Naive thymus-derived CD4-positive, alpha-beta T cell (primary cell): ENCODE data around the gene IQGAP2. TPM values are rescaled to one million over a fixed set of nuclear protein-coding genes. Genes with fewer than 3 reads are reported as not detected.

ENCODE experiments used
- ATAC-seq: fragments of 150-1000 bp; cut with Tn5 transposase; 2 replicates; pipeline ENCODE4 v1.10.0; 2021; ENCODE audit warnings: mild to moderate bottlenecking, moderate library complexity
- CTCF ChIA-PET: fragments of 350-600 bp; sonication (Branson Sonifier 250); formaldehyde crosslinking; loops from one replicate; lab custom pipeline; 2021; ENCODE audit warnings: antibody characterized with exemption; lab: Charles Lee
- POLR2A ChIA-PET: fragments of 350-600 bp; sonication (Branson Sonifier 250); formaldehyde crosslinking; loops from one replicate; lab custom pipeline; 2021; ENCODE audit warnings: antibody characterized with exemption, inconsistent platforms; lab: Charles Lee
- DNase-seq, 9 donors: peaks; one replicate each; pipeline versions ENCODE4 v3.0.0 to v3.0.0-alpha.2; 2020 to 2022; ENCODE audit warnings: mixed read lengths in 1 of 9
- H3K27ac ChIP-seq: one replicate; pipeline ENCODE4 v1.7.0; 2013; ENCODE audit warnings: mild to moderate bottlenecking, low read depth, low read length, moderate library complexity
- H3K27me3 ChIP-seq, 2 donors: one replicate each; pipeline ENCODE4 v1.7.0; 2013; ENCODE audit warnings: low read length in 2 of 2, mild to moderate bottlenecking in 2 of 2, moderate library complexity in 2 of 2; ENCODE audit not compliant: control insufficient read depth in 2 of 2, insufficient read depth in 2 of 2
- H3K36me3 ChIP-seq, 3 experiments: 1 replicate in 2 of 3; 2 replicates in 1 of 3; pipeline ENCODE4 v1.7.0; 2013; ENCODE audit warnings: low read length in 3 of 3, mild to moderate bottlenecking in 3 of 3, moderate library complexity in 1 of 3; ENCODE audit not compliant: insufficient read depth in 3 of 3, control insufficient read depth in 2 of 3
- H3K4me1 ChIP-seq, 2 donors: one replicate each; pipeline ENCODE4 v1.7.0; 2013; ENCODE audit warnings: low read length in 2 of 2, mild to moderate bottlenecking in 2 of 2, moderate library complexity in 1 of 2; ENCODE audit not compliant: control insufficient read depth in 2 of 2, insufficient read depth in 2 of 2
- H3K4me3 ChIP-seq: 2 replicates; pipeline ENCODE4 v1.7.0; 2013; ENCODE audit warnings: mild to moderate bottlenecking, low read length
- H3K9me3 ChIP-seq, 3 experiments: 1 replicate in 2 of 3; 2 replicates in 1 of 3; pipeline ENCODE4 v1.7.0; 2013; ENCODE audit warnings: low read length in 3 of 3; ENCODE audit not compliant: control insufficient read depth in 2 of 3
- H3K27ac Mint-ChIP-seq, 9 donors: one replicate each; pipeline ENCODE4 v1.8.0; 2020 to 2022; ENCODE audit warnings: mixed read lengths in 9 of 9, mild to moderate bottlenecking in 8 of 9, moderate library complexity in 5 of 9, inconsistent platforms in 2 of 9
- H3K27me3 Mint-ChIP-seq, 5 donors: one replicate each; pipeline ENCODE4 v1.8.0; 2021 to 2022; ENCODE audit warnings: mixed read lengths in 5 of 5, mild to moderate bottlenecking in 1 of 5
- H3K36me3 Mint-ChIP-seq, 5 donors: one replicate each; pipeline ENCODE4 v1.8.0; 2020 to 2022; ENCODE audit warnings: mixed read lengths in 5 of 5, mild to moderate bottlenecking in 3 of 5, inconsistent platforms in 1 of 5
- H3K4me1 Mint-ChIP-seq, 7 donors: one replicate each; pipeline ENCODE4 v1.8.0; 2020 to 2022; ENCODE audit warnings: mixed read lengths in 7 of 7, mild to moderate bottlenecking in 3 of 7, inconsistent platforms in 1 of 7
- H3K4me3 Mint-ChIP-seq, 10 donors: one replicate each; pipeline ENCODE4 v1.8.0; 2020 to 2022; ENCODE audit warnings: mild to moderate bottlenecking in 10 of 10, mixed read lengths in 10 of 10, moderate library complexity in 6 of 10, inconsistent platforms in 2 of 10
- H3K9me3 Mint-ChIP-seq, 11 donors: one replicate each; pipeline ENCODE4 v1.8.0; 2020 to 2022; ENCODE audit warnings: mixed read lengths in 11 of 11, mild to moderate bottlenecking in 4 of 11, inconsistent platforms in 1 of 11, moderate library complexity in 1 of 11
- intact Hi-C, 2 donors: fragments of 100-400 bp; cut with micrococcal nuclease; formaldehyde crosslinking; loops; one replicate each; pipeline ENCODE4 v1.15.1; 2023
- polyA plus RNA-seq, 2 donors: library from polyadenylated mRNA; unstranded; fragments of 300-500 nt; fragmentation: Illumina TruSeq; gene quantifications; one replicate each; pipeline ENCODE4 v1.2.3, GENCODE V29; 2021
- total RNA-seq, 6 experiments: library from RNA in 5 of 6; stranded (reverse) in 5 of 6; gene quantifications; 1 replicate in 5 of 6; 2 replicates in 1 of 6; pipeline ENCODE4 v1.2.3 and lab custom pipeline; 2021 to 2026

IQGAP2 gene
- total and polyA plus RNA-seq, 7 experiments from 2014 or later: 19.0 to 114 (median 86.3) TPM

DNA sequence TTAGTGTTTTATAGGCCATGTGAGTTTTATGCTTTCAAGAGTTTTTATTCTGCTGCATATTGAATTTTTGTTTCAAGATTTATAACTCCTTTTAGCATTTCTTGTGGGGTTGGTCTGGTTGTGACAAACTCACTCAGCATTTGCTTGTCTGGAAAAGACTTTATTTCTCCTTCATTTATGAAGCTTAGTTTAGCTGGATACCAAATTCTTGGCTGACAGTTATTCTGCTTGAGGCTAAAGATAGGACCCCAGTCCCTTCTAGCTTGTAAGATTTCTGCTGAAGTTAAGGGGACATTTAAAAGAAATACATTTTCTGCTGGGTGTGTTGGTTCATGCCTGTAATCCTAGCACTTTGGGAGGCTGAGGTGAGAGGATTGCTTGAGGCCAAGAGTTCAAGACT, 36.8 kb downstream of the IQGAP2 start:
- Mint-ChIP-seq H3K36me3 (peaks cover 7 to 58% (median 46%) of the 10 kb centered on the region in 5 donors), H3K4me3 (no peak overlapping the region), H3K27me3 (no peaks in the 10 kb centered on the region), H3K27ac (no peak overlapping the region), H3K4me1 (peaks cover 11 to 61% (median 42%) of the 10 kb centered on the region in 7 donors), H3K9me3 (peaks cover 0 to 30% (median 17%) of the 10 kb centered on the region in 11 donors)
- ChIA-PET CTCF (no interaction called here), POLR2A (no interaction called here)
- Histone ChIP-seq H3K36me3 (no peaks in the 10 kb centered on the region), H3K4me3 (no peak overlapping the region), H3K9me3 (peaks cover 0 to 7% (median 5%) of the 10 kb centered on the region in 3 experiments), H3K27ac (no peak overlapping the region), H3K4me1 (no peaks in the 10 kb centered on the region), H3K27me3 (no peaks in the 10 kb centered on the region)
- DNase-seq: no peak
- intact Hi-C loops: loop anchor here in 1 of 2 donors (5.0 kb wide), 1 partner anchor 33 kb away; no protein-coding TSS in a partner anchor
- ATAC-seq: no peak

DNA sequence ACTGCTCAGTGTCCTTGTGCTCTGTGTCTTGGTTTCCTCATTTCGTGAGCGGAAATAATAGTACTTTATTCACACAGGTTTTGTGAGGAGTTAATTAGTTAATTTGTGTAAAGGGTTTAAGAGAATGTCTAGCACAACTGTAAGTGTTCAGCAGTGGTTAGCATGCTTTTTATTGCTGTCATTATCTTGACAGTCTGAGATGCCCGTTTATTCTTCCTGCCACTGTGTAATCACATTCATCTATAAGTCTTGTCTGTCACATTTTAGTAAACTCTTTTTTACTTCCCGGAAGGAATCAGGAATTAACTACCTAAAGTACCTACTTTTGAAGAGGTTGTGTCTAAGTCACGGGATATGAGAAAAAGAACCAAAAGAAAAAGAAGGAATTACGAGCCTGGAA, 38.0 kb downstream of the IQGAP2 start:
- POLR2A ChIA-PET: no interaction called here
- no peaks in the 10 kb centered on the region for H3K27me3 ChIP-seq
- H3K27ac Mint-ChIP-seq: no peak overlapping the region

DNA sequence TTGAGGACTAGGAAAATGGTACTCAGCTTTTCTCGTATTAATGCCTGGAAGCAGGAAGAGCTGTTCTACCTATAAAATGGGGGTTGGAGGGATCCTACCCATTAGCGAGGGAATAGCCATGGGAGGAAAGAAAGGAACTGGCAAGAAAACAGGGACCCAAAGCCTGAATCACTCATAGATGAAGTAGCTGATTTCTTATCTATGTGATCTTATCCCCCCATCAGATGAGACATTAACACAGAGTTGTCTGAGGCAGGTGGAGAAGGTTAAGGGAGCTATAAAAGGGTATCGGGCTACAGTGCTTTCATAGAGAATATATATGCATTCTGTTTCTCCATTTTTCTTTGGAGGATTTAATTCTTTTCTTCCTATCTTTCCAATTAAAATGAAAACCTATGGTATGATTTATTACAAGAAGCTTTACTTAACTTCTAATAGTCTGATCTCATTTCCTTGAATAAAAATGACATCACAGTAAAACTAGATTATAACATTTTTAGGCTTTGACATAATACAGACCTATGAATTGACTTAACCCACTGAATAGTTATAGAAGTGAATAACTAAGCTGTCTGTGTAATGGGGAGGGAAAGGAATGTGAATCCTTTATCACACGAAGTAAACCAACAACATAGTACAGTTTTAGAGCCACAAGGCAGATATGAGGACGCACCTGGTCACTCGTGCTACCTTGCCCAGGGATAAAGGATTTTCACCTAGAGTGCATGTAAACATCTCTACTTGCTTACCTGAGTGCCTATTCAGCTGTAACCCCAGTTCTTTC, 39.0 kb downstream of the IQGAP2 start:
- Histone ChIP-seq H3K9me3 (peaks cover 0 to 7% (median 5%) of the 10 kb centered on the region in 3 experiments), H3K27me3 (no peaks in the 10 kb centered on the region), H3K4me3 (no peak overlapping the region), H3K4me1 (no peaks in the 10 kb centered on the region), H3K36me3 (peaks cover 0 to 6% (median 0%) of the 10 kb centered on the region in 3 experiments), H3K27ac (no peak overlapping the region)
- Mint-ChIP-seq H3K36me3 (peaks cover 8 to 65% (median 48%) of the 10 kb centered on the region in 5 donors), H3K4me1 (peaks cover 11 to 58% (median 46%) of the 10 kb centered on the region in 7 donors), H3K9me3 (peaks cover 0 to 24% (median 12%) of the 10 kb centered on the region in 11 donors), H3K27ac (peak overlapping the region in 1 of 9 donors; percentile 8), H3K27me3 (no peaks in the 10 kb centered on the region), H3K4me3 (no peak overlapping the region)
- ChIA-PET POLR2A (no interaction called here), CTCF (interaction anchor here (0.6 kb wide), 2 partner anchors 10 to 35 kb away, joined by 3 to 4 read pairs; no protein-coding TSS in a partner anchor)
- DNase-seq (no peak), ATAC-seq (no peak)
- intact Hi-C loops: loop anchor here in 1 of 2 donors (5.0 kb wide), 1 partner anchor 35 kb away; no protein-coding TSS in a partner anchor

More for the DNA sequence above, 38.0 kb downstream of the IQGAP2 start:
- Mint-ChIP-seq H3K9me3 (peaks cover 0 to 26% (median 12%) of the 10 kb centered on the region in 11 donors), H3K27me3 (no peaks in the 10 kb centered on the region), H3K4me3 (no peak overlapping the region), H3K36me3 (peaks cover 8 to 57% (median 49%) of the 10 kb centered on the region in 5 donors), H3K4me1 (peaks cover 11 to 58% (median 41%) of the 10 kb centered on the region in 7 donors)
- H3K36me3 ChIP-seq: peaks cover 0 to 6% (median 0%) of the 10 kb centered on the region in 3 experiments
- intact Hi-C loops: loop anchor here in 1 of 2 donors (5.0 kb wide), 1 partner anchor 34 kb away; no protein-coding TSS in a partner anchor
- no peaks in the 10 kb centered on the region for H3K4me1 ChIP-seq
- H3K9me3 ChIP-seq: peaks cover 0 to 7% (median 5%) of the 10 kb centered on the region in 3 experiments
- H3K4me3 ChIP-seq: no peak overlapping the region
- DNase-seq (no peak), ATAC-seq (no peak)
- CTCF ChIA-PET: no interaction called here
- H3K27ac ChIP-seq: no peak overlapping the region

DNA sequence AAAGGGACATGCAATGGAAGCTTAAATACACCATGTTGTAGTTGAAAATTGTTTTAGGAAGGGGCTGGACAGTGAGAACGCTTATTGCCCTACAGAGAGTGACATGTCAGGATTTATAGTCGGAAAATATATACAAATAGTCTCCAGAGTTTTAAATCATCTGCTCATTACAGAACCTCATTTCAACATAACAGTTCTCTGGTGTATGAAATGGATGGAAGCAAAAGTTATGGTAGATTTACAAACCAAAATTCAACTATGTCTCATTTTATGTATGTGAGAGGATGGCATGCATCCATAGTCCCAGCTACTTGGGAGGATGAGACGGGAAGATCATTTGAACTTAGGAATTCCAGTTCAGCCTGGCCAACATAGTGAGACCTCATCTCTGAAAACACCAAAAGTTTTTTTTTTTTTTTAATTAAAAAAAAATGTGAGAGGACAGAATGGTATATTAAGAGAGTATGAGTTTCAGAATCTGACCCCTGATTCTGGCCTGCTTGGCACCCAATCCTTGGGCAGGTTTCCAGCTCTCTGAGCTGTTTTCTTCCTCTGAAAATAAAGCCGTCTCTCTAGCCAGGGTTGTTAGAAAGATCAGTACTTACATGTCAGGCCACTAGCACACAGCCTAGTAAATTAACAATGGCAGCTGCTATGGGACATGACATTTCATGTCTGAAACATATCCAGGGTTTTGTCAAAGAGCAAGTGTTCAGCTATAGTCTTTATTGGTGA, 40.1 kb downstream of the IQGAP2 start:
- Mint-ChIP-seq H3K36me3 (peaks cover 12 to 66% (median 51%) of the 10 kb centered on the region in 5 donors), H3K27me3 (no peaks in the 10 kb centered on the region), H3K27ac (peak overlapping the region in 1 of 9 donors; percentile 58), H3K4me1 (peaks cover 9 to 63% (median 54%) of the 10 kb centered on the region in 7 donors), H3K9me3 (peaks cover 0 to 19% (median 8%) of the 10 kb centered on the region in 11 donors), H3K4me3 (no peak overlapping the region)
- Histone ChIP-seq H3K27ac (no peak overlapping the region), H3K4me1 (peaks cover 0 to 5% of the 10 kb centered on the region in 2 donors), H3K36me3 (peaks cover 0 to 6% (median 0%) of the 10 kb centered on the region in 3 experiments), H3K27me3 (no peaks in the 10 kb centered on the region), H3K9me3 (peaks cover 0 to 7% (median 5%) of the 10 kb centered on the region in 3 experiments), H3K4me3 (no peak overlapping the region)
- POLR2A ChIA-PET: no interaction called here
- CTCF ChIA-PET: no interaction called here
- ATAC-seq (no peak), DNase-seq (no peak)
- intact Hi-C loops: loop anchor here in 1 of 2 donors (5.0 kb wide), 1 partner anchor 36 kb away; no protein-coding TSS in a partner anchor

DNA sequence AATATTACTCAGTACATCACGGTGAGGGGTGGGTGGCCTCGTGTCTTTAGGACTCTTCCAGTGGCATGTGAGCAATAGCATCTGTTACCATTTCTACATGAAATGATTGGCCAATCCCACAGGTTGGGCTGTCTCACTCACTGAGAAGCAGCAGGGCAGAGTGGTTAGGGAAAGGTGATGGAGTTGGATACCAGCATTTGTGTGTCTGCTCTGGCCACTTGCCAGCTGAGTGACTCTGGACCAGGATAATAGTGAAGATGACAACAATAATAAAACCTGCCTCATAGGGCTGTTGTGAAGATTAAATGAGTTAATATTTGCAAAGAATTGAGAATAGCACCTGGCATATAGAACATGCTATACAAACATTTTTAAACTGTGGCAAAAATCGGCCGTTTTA, 42.0 kb downstream of the IQGAP2 start:
- CTCF ChIA-PET: no interaction called here
- Histone ChIP-seq H3K9me3 (no peaks in the 10 kb centered on the region), H3K36me3 (peaks cover 0 to 6% (median 4%) of the 10 kb centered on the region in 3 experiments), H3K27me3 (no peaks in the 10 kb centered on the region), H3K4me3 (no peak overlapping the region), H3K27ac (no peak overlapping the region), H3K4me1 (peaks cover 11 to 19% of the 10 kb centered on the region in 2 donors)
- DNase-seq (no peak), ATAC-seq (no peak)
- no peak overlapping the region for H3K4me3 Mint-ChIP-seq
- peaks cover 0 to 2% (median 0%) of the 10 kb centered on the region in 11 donors for H3K9me3 Mint-ChIP-seq
- no peaks in the 10 kb centered on the region for H3K27me3 Mint-ChIP-seq
- intact Hi-C loops: no loop called here
- POLR2A ChIA-PET: interaction anchor here (0.7 kb wide), 1 partner anchor 138 kb away, joined by 5 read pairs; no protein-coding TSS in a partner anchor
- peak overlapping the region in 2 of 9 donors; percentile 12 to 85 for H3K27ac Mint-ChIP-seq
- peaks cover 19 to 66% (median 53%) of the 10 kb centered on the region in 5 donors for H3K36me3 Mint-ChIP-seq
- peaks cover 21 to 66% (median 62%) of the 10 kb centered on the region in 7 donors for H3K4me1 Mint-ChIP-seq

DNA sequence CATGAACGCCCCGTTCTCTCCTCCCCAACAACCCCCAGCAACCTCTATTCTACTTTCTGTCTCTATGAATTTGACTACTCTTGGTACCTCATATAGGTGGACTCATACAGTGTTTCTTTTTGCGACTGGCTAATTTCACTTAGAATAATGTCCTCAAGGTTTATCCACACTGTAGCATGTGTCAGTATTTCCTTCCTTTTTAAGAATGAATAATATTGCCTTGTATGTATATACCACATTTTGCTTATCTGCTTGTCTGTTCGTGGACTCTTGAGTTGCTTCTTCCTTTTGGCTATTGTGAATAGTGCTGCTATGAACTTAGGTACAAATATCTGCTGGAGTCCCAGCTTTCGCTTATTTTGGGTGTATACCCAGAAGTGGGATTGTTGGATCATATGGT, 42.7 kb downstream of the IQGAP2 start:
- H3K27me3 Mint-ChIP-seq: no peaks in the 10 kb centered on the region
- ChIA-PET CTCF (no interaction called here), POLR2A (no interaction called here)
- peaks cover 19 to 66% (median 56%) of the 10 kb centered on the region in 5 donors for H3K36me3 Mint-ChIP-seq
- H3K27ac ChIP-seq: no peak overlapping the region
- no peaks in the 10 kb centered on the region for H3K9me3 Mint-ChIP-seq
- H3K9me3 ChIP-seq: no peaks in the 10 kb centered on the region
- H3K4me1 Mint-ChIP-seq: peaks cover 28 to 74% (median 69%) of the 10 kb centered on the region in 7 donors
- ATAC-seq (no peak), DNase-seq (no peak)
- no peak overlapping the region for H3K4me3 Mint-ChIP-seq
- H3K4me1 ChIP-seq: peaks cover 19 to 22% of the 10 kb centered on the region in 2 donors
- intact Hi-C loops: loop anchor here in 1 of 2 donors (2.0 kb wide), 1 partner anchor 13 kb away; no protein-coding TSS in a partner anchor
- H3K4me3 ChIP-seq: no peak overlapping the region
- no peaks in the 10 kb centered on the region for H3K27me3 ChIP-seq
- H3K36me3 ChIP-seq: peaks cover 0 to 6% (median 4%) of the 10 kb centered on the region in 3 experiments
- H3K27ac Mint-ChIP-seq: peak overlapping the region in 1 of 9 donors; percentile 6
